ENCODE measurements around the gene LRRC43. TPM values are rescaled to one million over a fixed set of nuclear protein-coding genes. Genes with fewer than 3 reads are reported as not detected.

LRRC43 gene
- total RNA-seq, 2 experiments from 2014 or later = not detected

GRCh38 chr12:122144885-122145284 is 38.0 kb upstream of the LRRC43 start:
- Histone ChIP-seq H3K4me3 (ENCODE audit: low read depth, low read length, poor library complexity, severe bottlenecking) (no peak overlapping the region), H3K9me2 (ENCODE audit: insufficient read depth, low read length) (no peaks in the 10 kb centered on the region), H3K36me3 (ENCODE audit: insufficient read depth, low read length) (peaks cover 16% of the 10 kb centered on the region; the same call in 1 of the 2 replicates), H3K4me1 (ENCODE audit: insufficient read depth, low read length, poor library complexity, severe bottlenecking) (no peaks in the 10 kb centered on the region), H3K79me2 (ENCODE audit: insufficient read depth, low read depth, low read length) (no peaks in the 10 kb centered on the region), H3K4me2 (ENCODE audit: low read length) (no peak overlapping the region), H2AFZ (ENCODE audit: low read length) (no peak overlapping the region), H3K9me3 (ENCODE audit: low read length) (no peaks in the 10 kb centered on the region), H4K20me1 (ENCODE audit: insufficient read depth, low read length) (no peaks in the 10 kb centered on the region), H3K27ac (ENCODE audit: low read depth, low read length, poor library complexity, severe bottlenecking) (no peak overlapping the region)
- BruUV-seq (replicated peaks) = TSS peak; percentile 40
- TF ChIP-seq EZH2phosphoT487 (IDR thresholded peaks at IDR 0.05; ENCODE audit: borderline replicate concordance, low read depth, low read length) = no peak
- TF ChIP-seq CTCF (conservative IDR thresholded peaks at IDR 0.05; ENCODE audit: low read length) = no peak
- ChIA-PET CTCF (ENCODE audit: unreplicated experiment) (no interaction called here), POLR2A (interaction anchor here (0.6 kb wide), 1 partner anchor 180 kb away, joined by 3 read pairs; no protein-coding TSS in a partner anchor)
- intact Hi-C loops (cut with micrococcal nuclease; ENCODE audit: unreplicated experiment) = no loop called here
- DNase-seq (ENCODE audit: low spot score) = no peak

GRCh38 chr12:122145505-122146330 is 37.2 kb upstream of the LRRC43 start:
- ChIA-PET CTCF (ENCODE audit: unreplicated experiment) (no interaction called here), POLR2A (interaction anchor here (0.6 to 1.0 kb wide), 2 partner anchors 39 to 179 kb away, joined by 3 read pairs; no protein-coding TSS in a partner anchor)
- H2AFZ ChIP-seq (ENCODE audit: low read length) = no peak overlapping the region
- no peaks in the 10 kb centered on the region for H3K4me1 ChIP-seq (ENCODE audit: insufficient read depth, low read length, poor library complexity, severe bottlenecking)
- no peak overlapping the region for H3K4me2 ChIP-seq (ENCODE audit: low read length)
- H3K9me3 ChIP-seq (ENCODE audit: low read length) = no peaks in the 10 kb centered on the region
- TF ChIP-seq EZH2phosphoT487 (IDR thresholded peaks at IDR 0.05; ENCODE audit: borderline replicate concordance, low read depth, low read length) (no peak), CTCF (conservative IDR thresholded peaks at IDR 0.05; ENCODE audit: low read length) (no peak)
- no peaks in the 10 kb centered on the region for H4K20me1 ChIP-seq (ENCODE audit: insufficient read depth, low read length)
- no peaks in the 10 kb centered on the region for H3K79me2 ChIP-seq (ENCODE audit: insufficient read depth, low read depth, low read length)
- H3K27ac ChIP-seq (ENCODE audit: low read depth, low read length, poor library complexity, severe bottlenecking) = no peak overlapping the region
- H3K4me3 ChIP-seq (ENCODE audit: low read depth, low read length, poor library complexity, severe bottlenecking) = no peak overlapping the region
- no TSS peak for BruUV-seq (replicated peaks)
- peaks cover 16% of the 10 kb centered on the region; the same call in 1 of the 2 replicates for H3K36me3 ChIP-seq (ENCODE audit: insufficient read depth, low read length)
- H3K9me2 ChIP-seq (ENCODE audit: insufficient read depth, low read length) = no peaks in the 10 kb centered on the region
- no peak for DNase-seq (ENCODE audit: low spot score)
- intact Hi-C loops (cut with micrococcal nuclease; ENCODE audit: unreplicated experiment) = no loop called here

Data from OCI-LY7 (cell line).